B cell (primary cell): Measurements from ENCODE around the gene GPR146. TPM values are rescaled to one million over a fixed set of nuclear protein-coding genes. Genes with fewer than 3 reads are reported as not detected.

Source experiments
- ATAC-seq: fragments of 200-7000 bp; cut with Tn5 transposase; one replicate; pipeline ENCODE4 v1.10.0; 2021; ENCODE audit warnings: low read depth, mild to moderate bottlenecking, moderate number of reproducible peaks, moderate library complexity
- CTCF ChIA-PET: fragments of 350-600 bp; sonication (Branson Sonifier 250); formaldehyde crosslinking; loops from one replicate; lab custom pipeline; 2021; ENCODE audit warnings: antibody characterized with exemption, inconsistent platforms; lab: Charles Lee
- POLR2A ChIA-PET: fragments of 350-600 bp; sonication (Branson Sonifier 250); formaldehyde crosslinking; loops from one replicate; lab custom pipeline; 2021; ENCODE audit warnings: antibody characterized with exemption; lab: Charles Lee
- DNase-seq: peaks from one replicate; pipeline ENCODE4 v3.0.0; 2013
- H2AFZ ChIP-seq: 2 replicates; pipeline ENCODE4 v1.6.1; 2012; ENCODE audit warnings: mild to moderate bottlenecking, low read depth, low read length; ENCODE audit not compliant: insufficient read depth, poor library complexity, severe bottlenecking
- H3K27ac ChIP-seq, 2 donors: 1 replicate in 1 of 2; 2 replicates in 1 of 2; pipeline ENCODE4 v1.5.1; 2012 to 2013; ENCODE audit warnings: low read length in 2 of 2, mild to moderate bottlenecking in 2 of 2, moderate library complexity in 1 of 2
- H3K27me3 ChIP-seq, 4 experiments: fragments of 200-600 bp in 1 of 4; sonication (generic) in 1 of 4; replicated peaks in 1 of 4; 1 replicate in 2 of 4; 2 replicates in 2 of 4; pipeline versions ENCODE4 v1.6.1 to v1.7.0; 2013 to 2016; ENCODE audit warnings: low read length in 3 of 4, mild to moderate bottlenecking in 2 of 4, mixed read lengths in 1 of 4, moderate library complexity in 1 of 4; ENCODE audit not compliant: insufficient read depth in 4 of 4, control insufficient read depth in 3 of 4; ENCODE audit errors: control extremely low read depth in 1 of 4
- H3K36me3 ChIP-seq, 2 experiments: replicated peaks in 1 of 2; 1 replicate in 1 of 2; 2 replicates in 1 of 2; pipeline versions ENCODE4 v1.6.1 to v1.7.1; 2013; ENCODE audit warnings: low read length in 1 of 2; ENCODE audit not compliant: insufficient read depth in 2 of 2, control insufficient read depth in 1 of 2; ENCODE audit errors: control extremely low read depth in 1 of 2, extremely low read depth in 1 of 2
- H3K4me1 ChIP-seq, 2 donors: fragments of 200-600 bp in 1 of 2; sonication (generic) in 1 of 2; 1 replicate in 1 of 2; 2 replicates in 1 of 2; pipeline versions ENCODE4 v1.5.1 to v1.6.1; 2013 to 2017; ENCODE audit warnings: low read length in 2 of 2; ENCODE audit not compliant: control insufficient read depth in 2 of 2, insufficient read depth in 2 of 2
- H3K4me2 ChIP-seq: replicated peaks from 2 replicates; pipeline ENCODE3; 2012; ENCODE audit warnings: mild to moderate bottlenecking, low read depth, low read length; ENCODE audit not compliant: poor library complexity, severe bottlenecking
- H3K4me3 ChIP-seq, 5 experiments: fragments of 200-600 bp in 1 of 5; sonication (generic) in 1 of 5; 1 replicate in 3 of 5; 2 replicates in 2 of 5; pipeline versions ENCODE4 v1.5.1 to v1.7.0; 2011 to 2016; ENCODE audit warnings: low read length in 4 of 5, mild to moderate bottlenecking in 4 of 5, low read depth in 2 of 5, control low read depth in 1 of 5, moderate library complexity in 1 of 5; ENCODE audit not compliant: insufficient read depth in 1 of 5; ENCODE audit errors: control extremely low read depth in 1 of 5, extremely low read depth in 1 of 5
- H3K79me2 ChIP-seq: fragments of 200-600 bp; sonication (generic); one replicate; pipeline ENCODE4 v1.6.0; 2016; ENCODE audit warnings: low read length; ENCODE audit not compliant: control insufficient read depth, insufficient read depth
- H3K9ac ChIP-seq: fragments of 200-600 bp; sonication (generic); 2 replicates; pipeline ENCODE4 v1.6.1; 2017; ENCODE audit warnings: mild to moderate bottlenecking, low read length, moderate library complexity
- H3K9me3 ChIP-seq, 3 donors: one replicate each; pipeline versions ENCODE4 v1.6.1 to v1.7.1; 2013; ENCODE audit warnings: low read length in 2 of 3; ENCODE audit not compliant: control insufficient read depth in 2 of 3, insufficient read depth in 1 of 3; ENCODE audit errors: control extremely low read depth in 1 of 3
- H4K20me1 ChIP-seq: 2 replicates; pipeline ENCODE4 v1.6.0; 2012; ENCODE audit warnings: mild to moderate bottlenecking, low read length; ENCODE audit not compliant: insufficient read depth, control insufficient read depth, poor library complexity, severe bottlenecking
- H3K27ac Mint-ChIP-seq: one replicate; pipeline ENCODE4 v1.8.0; 2021; ENCODE audit warnings: mixed read lengths
- H3K27me3 Mint-ChIP-seq: one replicate; pipeline ENCODE4 v1.8.0; 2021; ENCODE audit warnings: mixed read lengths
- H3K4me1 Mint-ChIP-seq: one replicate; pipeline ENCODE4 v1.8.0; 2021; ENCODE audit warnings: mixed read lengths
- H3K4me3 Mint-ChIP-seq: one replicate; pipeline ENCODE4 v1.8.0; 2021; ENCODE audit warnings: mixed read lengths
- H3K9me3 Mint-ChIP-seq: one replicate; pipeline ENCODE4 v1.8.0; 2022; ENCODE audit warnings: mixed read lengths; ENCODE audit not compliant: insufficient read depth
- EZH2 ChIP-seq: IDR thresholded peaks from 2 replicates; pipeline ENCODE4 v1.6.1; 2012; ENCODE audit warnings: borderline replicate concordance, low read depth, mild to moderate bottlenecking, moderate library complexity, low read length; ENCODE audit not compliant: insufficient read depth, poor library complexity, severe bottlenecking
- WGBS: methylation state at CpG from one replicate; pipeline ENCODE4 v1.1.5; 2013; ENCODE audit warnings: missing lambda C conversion rate; ENCODE audit not compliant: insufficient coverage; 5-methylcytosine and 5-hydroxymethylcytosine counted together
- intact Hi-C: fragments of 100-400 bp; cut with micrococcal nuclease; formaldehyde crosslinking; loops from one replicate; pipeline ENCODE4 v1.10.0; 2022
- polyA plus RNA-seq: library from polyadenylated mRNA; depleted of rRNA; stranded (reverse); fragments of >200 nt; gene quantifications from 2 replicates; pipeline ENCODE4 v1.2.3, GENCODE V29; 2012
- total RNA-seq, 2 donors: library from RNA; stranded (reverse); fragments of 120-200 nt in 1 of 2; gene quantifications; 1 replicate in 1 of 2; 2 replicates in 1 of 2; pipeline versions ENCODE4 v1.2.3 to v1.2.4, GENCODE V29; 2013 to 2022
- TF ChIP-seq, protein P1 (sequence below): fragments of 200-600 bp; IDR thresholded peaks from one replicate; pipeline ENCODE4 v1.8.0; 2022; ENCODE audit warnings: antibody characterized with exemption, mild to moderate bottlenecking

GPR146 gene
- total and polyA plus RNA-seq, 2 donors (not counting 1 experiment from before 2014, with no cell fraction given), result 4.2 to 45.4 TPM

- peaks cover 95% of the 10 kb centered on the region for H3K79me2 ChIP-seq
- ATAC-seq (no peak), DNase-seq (no peak)
- Mint-ChIP-seq H3K4me1 (peaks cover 54% of the 10 kb centered on the region), H3K27me3 (no peaks in the 10 kb centered on the region), H3K9me3 (no peaks in the 10 kb centered on the region), H3K4me3 (no peak overlapping the region), H3K27ac (no peak overlapping the region)
- TF ChIP-seq EZH2, result no peak
- TF ChIP-seq, protein P1, sequence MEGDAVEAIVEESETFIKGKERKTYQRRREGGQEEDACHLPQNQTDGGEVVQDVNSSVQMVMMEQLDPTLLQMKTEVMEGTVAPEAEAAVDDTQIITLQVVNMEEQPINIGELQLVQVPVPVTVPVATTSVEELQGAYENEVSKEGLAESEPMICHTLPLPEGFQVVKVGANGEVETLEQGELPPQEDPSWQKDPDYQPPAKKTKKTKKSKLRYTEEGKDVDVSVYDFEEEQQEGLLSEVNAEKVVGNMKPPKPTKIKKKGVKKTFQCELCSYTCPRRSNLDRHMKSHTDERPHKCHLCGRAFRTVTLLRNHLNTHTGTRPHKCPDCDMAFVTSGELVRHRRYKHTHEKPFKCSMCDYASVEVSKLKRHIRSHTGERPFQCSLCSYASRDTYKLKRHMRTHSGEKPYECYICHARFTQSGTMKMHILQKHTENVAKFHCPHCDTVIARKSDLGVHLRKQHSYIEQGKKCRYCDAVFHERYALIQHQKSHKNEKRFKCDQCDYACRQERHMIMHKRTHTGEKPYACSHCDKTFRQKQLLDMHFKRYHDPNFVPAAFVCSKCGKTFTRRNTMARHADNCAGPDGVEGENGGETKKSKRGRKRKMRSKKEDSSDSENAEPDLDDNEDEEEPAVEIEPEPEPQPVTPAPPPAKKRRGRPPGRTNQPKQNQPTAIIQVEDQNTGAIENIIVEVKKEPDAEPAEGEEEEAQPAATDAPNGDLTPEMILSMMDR, result no peak
- H3K9ac ChIP-seq, result no peak overlapping the region
- CTCF ChIA-PET, result interaction anchor here (3.0 kb wide), 1 partner anchor 24 kb away, joined by 13 read pairs; no protein-coding TSS in a partner anchor
- no peak overlapping the region for H3K27ac ChIP-seq
- H3K4me2 ChIP-seq, result no peak overlapping the region
- H3K27me3 ChIP-seq, result peaks cover 0 to 2% (median 0%) of the 10 kb centered on the region in 4 experiments
- peaks cover 0 to 22% (median 0%) of the 10 kb centered on the region in 3 donors for H3K9me3 ChIP-seq
- no peak overlapping the region for H3K4me3 ChIP-seq
- peaks cover 0 to 31% of the 10 kb centered on the region in 2 experiments for H3K36me3 ChIP-seq
- POLR2A ChIA-PET, result no interaction called here
- 97% methylated on average over 47 of the region's 51 CpGs for WGBS
- H2AFZ ChIP-seq, result no peak overlapping the region
- peaks cover 93% of the 10 kb centered on the region for H4K20me1 ChIP-seq
- intact Hi-C loops, result no loop called here
- H3K4me1 ChIP-seq, result peaks cover 14 to 31% of the 10 kb centered on the region in 2 donors
Observed at GRCh38 chr7:1016577-1017531, 27.5 kb upstream of the GPR146 start.
